CD14-positive monocyte (primary cell): ENCODE results near the gene NT5DC4. TPM values are rescaled to one million over a fixed set of nuclear protein-coding genes. Genes with fewer than 3 reads are reported as not detected.

Source experiments
- DNase-seq, 3 donors: peaks; one replicate each; pipeline ENCODE4 v3.0.0-alpha.2; 2011 to 2022
- H2AFZ ChIP-seq: 2 replicates; pipeline ENCODE4 v1.6.0; 2012; ENCODE audit warnings: mild to moderate bottlenecking, low read depth, low read length, inconsistent platforms; ENCODE audit not compliant: insufficient read depth, poor library complexity, severe bottlenecking
- H3K27ac ChIP-seq, 2 donors: 1 replicate in 1 of 2; 2 replicates in 1 of 2; pipeline ENCODE4 v1.5.1; 2012 to 2013; ENCODE audit warnings: low read length in 2 of 2, control low read depth in 1 of 2, inconsistent platforms in 1 of 2, low read depth in 1 of 2, mild to moderate bottlenecking in 1 of 2
- H3K27me3 ChIP-seq, 2 donors: one replicate each; pipeline versions ENCODE4 v1.6.0 to v1.6.1; 2011 to 2013; ENCODE audit warnings: low read length in 2 of 2; ENCODE audit not compliant: control insufficient read depth in 2 of 2, insufficient read depth in 2 of 2
- H3K36me3 ChIP-seq, 2 donors: replicated peaks in 1 of 2; 1 replicate in 1 of 2; 2 replicates in 1 of 2; pipeline versions ENCODE4 v1.5.1 to v1.6.1; 2012 to 2013; ENCODE audit warnings: low read length in 2 of 2, control low read depth in 1 of 2, inconsistent platforms in 1 of 2, mild to moderate bottlenecking in 1 of 2; ENCODE audit not compliant: insufficient read depth in 2 of 2, control insufficient read depth in 1 of 2
- H3K4me1 ChIP-seq, 2 donors: 1 replicate in 1 of 2; 2 replicates in 1 of 2; pipeline versions ENCODE4 v1.5.1 to v1.6.1; 2012 to 2013; ENCODE audit warnings: low read length in 2 of 2, control low read depth in 1 of 2, inconsistent platforms in 1 of 2, mild to moderate bottlenecking in 1 of 2, moderate library complexity in 1 of 2; ENCODE audit not compliant: insufficient read depth in 2 of 2, control insufficient read depth in 1 of 2
- H3K4me2 ChIP-seq: replicated peaks from 2 replicates; pipeline ENCODE3; 2012; ENCODE audit warnings: low read length, moderate library complexity, mild to moderate bottlenecking; ENCODE audit not compliant: poor library complexity, severe bottlenecking; ENCODE audit errors: extremely low read depth
- H3K4me3 ChIP-seq, 3 experiments: fragments of 200-600 bp in 1 of 3; sonication (generic) in 1 of 3; replicated peaks in 1 of 3; 1 replicate in 2 of 3; 2 replicates in 1 of 3; pipeline ENCODE4 v1.5.1; 2011 to 2013; ENCODE audit warnings: low read length in 3 of 3, mild to moderate bottlenecking in 3 of 3, control low read depth in 2 of 3, low read depth in 2 of 3, inconsistent platforms in 1 of 3, moderate library complexity in 1 of 3
- H3K79me2 ChIP-seq: 2 replicates; pipeline ENCODE4 v1.6.0; 2012; ENCODE audit warnings: mild to moderate bottlenecking, control low read depth, inconsistent platforms, low read length, moderate library complexity; ENCODE audit not compliant: insufficient read depth
- H3K9ac ChIP-seq: 2 replicates; pipeline ENCODE4 v1.6.0; 2017; ENCODE audit warnings: low read length, mild to moderate bottlenecking; ENCODE audit not compliant: insufficient read depth, poor library complexity, severe bottlenecking
- H3K9me3 ChIP-seq, 2 donors: replicated peaks in 1 of 2; 1 replicate in 1 of 2; 2 replicates in 1 of 2; pipeline versions ENCODE4 v1.5.1 to v1.6.1; 2012 to 2013; ENCODE audit warnings: low read length in 2 of 2, control low read depth in 1 of 2; ENCODE audit not compliant: control insufficient read depth in 1 of 2, insufficient read depth in 1 of 2
- H4K20me1 ChIP-seq: 2 replicates; pipeline ENCODE4 v1.6.0; 2012; ENCODE audit warnings: mild to moderate bottlenecking, low read length, control low read depth, moderate library complexity; ENCODE audit not compliant: insufficient read depth
- H3K27ac Mint-ChIP-seq, 7 donors: one replicate each; pipeline ENCODE4 v1.8.0; 2020; ENCODE audit warnings: mild to moderate bottlenecking in 7 of 7, mixed read lengths in 7 of 7, moderate library complexity in 6 of 7, inconsistent platforms in 2 of 7
- H3K27me3 Mint-ChIP-seq, 3 donors: one replicate each; pipeline ENCODE4 v1.8.0; 2021 to 2022; ENCODE audit warnings: low read depth in 3 of 3, mild to moderate bottlenecking in 3 of 3, mixed read lengths in 3 of 3, moderate library complexity in 3 of 3, inconsistent platforms in 1 of 3
- H3K36me3 Mint-ChIP-seq, 2 donors: one replicate each; pipeline ENCODE4 v1.8.0; 2020; ENCODE audit warnings: mixed read lengths in 2 of 2, inconsistent platforms in 1 of 2, mild to moderate bottlenecking in 1 of 2
- H3K4me1 Mint-ChIP-seq: one replicate; pipeline ENCODE4 v1.8.0; 2020; ENCODE audit warnings: mild to moderate bottlenecking, mixed read lengths
- H3K4me3 Mint-ChIP-seq, 2 donors: one replicate each; pipeline ENCODE4 v1.8.0; 2020; ENCODE audit warnings: mild to moderate bottlenecking in 2 of 2, mixed read lengths in 2 of 2, moderate library complexity in 1 of 2
- H3K9me3 Mint-ChIP-seq, 7 donors: one replicate each; pipeline ENCODE4 v1.8.0; 2020 to 2022; ENCODE audit warnings: mixed read lengths in 7 of 7, mild to moderate bottlenecking in 6 of 7, moderate library complexity in 6 of 7, inconsistent platforms in 2 of 7
- CTCF ChIP-seq: fragments of 200-600 bp; IDR thresholded peaks from one replicate; pipeline ENCODE4 v1.8.0; 2022; ENCODE audit warnings: antibody characterized with exemption, mild to moderate bottlenecking
- WGBS: methylation state at CpG from one replicate; pipeline ENCODE4 v1.1.5; 2013; ENCODE audit warnings: missing lambda C conversion rate; ENCODE audit not compliant: insufficient coverage; 5-methylcytosine and 5-hydroxymethylcytosine counted together
- intact Hi-C, 2 donors: fragments of 100-400 bp; cut with micrococcal nuclease; formaldehyde crosslinking; loops; one replicate each; pipeline versions ENCODE4 v1.15.0 to v1.15.1; 2023
- polyA plus RNA-seq, 3 donors: library from polyadenylated mRNA; depleted of rRNA in 1 of 3; unstranded in 2 of 3; stranded (reverse) in 1 of 3; fragments of 300-500 nt in 2 of 3; fragments of >200 nt in 1 of 3; fragmentation: Illumina TruSeq in 2 of 3; gene quantifications; 1 replicate in 2 of 3; 2 replicates in 1 of 3; pipeline ENCODE4 v1.2.3, GENCODE V29; 2012 to 2021

The NT5DC4 gene
- polyA plus RNA-seq, 3 donors = 2.2 TPM; not detected in 2

GRCh38 chr2:112688086-112688880 lies 32.5 kb upstream of the NT5DC4 start:
- H3K27ac Mint-ChIP-seq = peak overlapping the region in 3 of 7 donors; percentile 33 to 68 (median 54)

More at GRCh38 chr2:112688086-112688880, 32.5 kb upstream of the NT5DC4 start:
- Histone ChIP-seq H3K27ac (peak overlapping the region in 1 of 2 donors; percentile 15), H3K27me3 (no peaks in the 10 kb centered on the region), H3K9me3 (no peaks in the 10 kb centered on the region), H3K4me2 (no peak overlapping the region), H3K36me3 (no peaks in the 10 kb centered on the region), H3K4me3 (no peak overlapping the region), H3K79me2 (no peaks in the 10 kb centered on the region), H3K9ac (no peak overlapping the region), H2AFZ (peak overlapping the region; percentile 26), H3K4me1 (peaks cover 58 to 87% of the 10 kb centered on the region in 2 donors), H4K20me1 (no peaks in the 10 kb centered on the region)
- peaks cover 0 to 4% (median 0%) of the 10 kb centered on the region in 3 donors for H3K27me3 Mint-ChIP-seq
- WGBS = 94% methylated on average over 9 of the region's 14 CpGs
- H3K4me1 Mint-ChIP-seq = peaks cover 70% of the 10 kb centered on the region
- peak in 2 of 3 donors; percentile 35 to 45 for DNase-seq
- intact Hi-C loops = loop anchor here in 1 of 2 donors (5.0 kb wide), 1 partner anchor 61 kb away; no protein-coding TSS in a partner anchor
- H3K36me3 Mint-ChIP-seq = peaks cover 0 to 4% of the 10 kb centered on the region in 2 donors
- no peak overlapping the region for H3K4me3 Mint-ChIP-seq
- H3K9me3 Mint-ChIP-seq = peaks cover 0 to 2% (median 0%) of the 10 kb centered on the region in 7 donors
- no peak for TF ChIP-seq CTCF
